Ishikawa (cell line): ENCODE data around the gene PPP1R3D.

Experiments
- CEBPB ChIP-seq: IDR thresholded peaks from 2 replicates; pipeline ENCODE4 v1.6.1; 2012
- CREB1 ChIP-seq: IDR thresholded peaks from 2 replicates; pipeline ENCODE4 v1.6.1; 2012; ENCODE audit warnings: low read depth
- EGR1 ChIP-seq: IDR thresholded peaks from 2 replicates; pipeline ENCODE4 v1.6.1; 2012
- EP300 ChIP-seq: IDR thresholded peaks from 2 replicates; pipeline ENCODE4 v1.6.1; 2012; ENCODE audit warnings: borderline replicate concordance
- FOXM1 ChIP-seq: IDR thresholded peaks from 2 replicates; pipeline ENCODE4 v1.6.1; 2012; ENCODE audit warnings: low read depth, borderline replicate concordance
- NFIC ChIP-seq: IDR thresholded peaks from 2 replicates; pipeline ENCODE4 v1.6.1; 2012
- RAD21 ChIP-seq: IDR thresholded peaks from 2 replicates; pipeline ENCODE4 v1.6.1; 2012; ENCODE audit warnings: low read depth
- REST ChIP-seq: IDR thresholded peaks from 2 replicates; pipeline ENCODE4 v1.6.1; 2012; ENCODE audit warnings: low read depth, mild to moderate bottlenecking
- TAF1 ChIP-seq: IDR thresholded peaks from 2 replicates; pipeline ENCODE4 v1.6.1; 2012; ENCODE audit warnings: low read depth, mild to moderate bottlenecking
- TCF12 ChIP-seq: IDR thresholded peaks from 2 replicates; pipeline ENCODE4 v1.6.1; 2012; ENCODE audit warnings: low read depth
- TEAD4 ChIP-seq: IDR thresholded peaks from 2 replicates; pipeline ENCODE4 v1.6.1; 2012
- YY1 ChIP-seq: IDR thresholded peaks from 2 replicates; pipeline ENCODE4 v1.6.1; 2012; ENCODE audit warnings: low read depth
- ZBTB7A ChIP-seq: IDR thresholded peaks from 2 replicates; pipeline ENCODE4 v1.6.1; 2012; ENCODE audit warnings: low read depth
- TF ChIP-seq, protein P1 (sequence below): IDR thresholded peaks from 2 replicates; pipeline ENCODE4 v1.6.1; 2012
- TF ChIP-seq, protein P2 (sequence below): IDR thresholded peaks from 2 replicates; pipeline ENCODE4 v1.6.1; 2012

PPP1R3D gene

GRCh38 chr20:59938221-59938620, 1.9 kb downstream of the PPP1R3D start:
- TF ChIP-seq EP300, result no peak
- TF ChIP-seq CEBPB, result no peak
- TF ChIP-seq, protein P1, sequence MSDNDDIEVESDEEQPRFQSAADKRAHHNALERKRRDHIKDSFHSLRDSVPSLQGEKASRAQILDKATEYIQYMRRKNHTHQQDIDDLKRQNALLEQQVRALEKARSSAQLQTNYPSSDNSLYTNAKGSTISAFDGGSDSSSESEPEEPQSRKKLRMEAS, result no peak
- TF ChIP-seq EGR1, result no peak
- no peak for TF ChIP-seq ZBTB7A
- TF ChIP-seq TCF12, result no peak
- no peak for TF ChIP-seq REST
- no peak for TF ChIP-seq TAF1
- no peak for TF ChIP-seq RAD21
- no peak for TF ChIP-seq TEAD4
- TF ChIP-seq, protein P2, sequence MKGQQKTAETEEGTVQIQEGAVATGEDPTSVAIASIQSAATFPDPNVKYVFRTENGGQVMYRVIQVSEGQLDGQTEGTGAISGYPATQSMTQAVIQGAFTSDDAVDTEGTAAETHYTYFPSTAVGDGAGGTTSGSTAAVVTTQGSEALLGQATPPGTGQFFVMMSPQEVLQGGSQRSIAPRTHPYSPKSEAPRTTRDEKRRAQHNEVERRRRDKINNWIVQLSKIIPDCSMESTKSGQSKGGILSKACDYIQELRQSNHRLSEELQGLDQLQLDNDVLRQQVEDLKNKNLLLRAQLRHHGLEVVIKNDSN, result no peak
- TF ChIP-seq CREB1, result no peak
- no peak for TF ChIP-seq YY1
- no peak for TF ChIP-seq NFIC
- TF ChIP-seq FOXM1, result no peak

GRCh38 chr20:59937150-59937549, 3.0 kb downstream of the PPP1R3D start:
- TF ChIP-seq NFIC, result no peak
- TF ChIP-seq, protein P1, result no peak

DNA sequence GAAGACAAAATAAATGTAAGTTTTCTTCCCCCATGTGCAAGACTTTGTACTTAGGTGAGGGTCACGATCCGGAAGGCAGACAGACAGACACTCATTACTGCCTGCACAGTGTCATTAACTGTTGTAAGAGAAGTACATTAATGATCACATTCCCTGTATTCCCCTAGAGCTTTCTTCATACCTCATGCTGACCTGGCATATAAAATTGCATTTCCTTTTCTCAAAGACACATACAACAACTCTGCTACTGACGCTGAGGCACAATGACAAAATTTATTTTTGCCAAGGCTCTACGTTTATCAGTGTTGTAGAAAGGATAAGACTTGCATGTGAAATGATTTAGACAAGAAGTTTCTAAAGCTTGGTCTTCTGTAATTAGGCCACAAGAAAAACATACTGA, 3.7 kb downstream of the PPP1R3D start:
- no peak for TF ChIP-seq REST
- no peak for TF ChIP-seq TCF12
- TF ChIP-seq YY1, result no peak
- TF ChIP-seq RAD21, result no peak
- TF ChIP-seq, protein P2, result no peak
- no peak for TF ChIP-seq EGR1
- no peak for TF ChIP-seq ZBTB7A
- no peak for TF ChIP-seq TEAD4
- TF ChIP-seq NFIC, result no peak

GRCh38 chr20:59935457-59936185, 4.5 kb downstream of the PPP1R3D start:
- TF ChIP-seq TEAD4, result no peak
- no peak for TF ChIP-seq EGR1
- no peak for TF ChIP-seq TAF1
- TF ChIP-seq, protein P1, result no peak
- no peak for TF ChIP-seq REST
- no peak for TF ChIP-seq RAD21
- TF ChIP-seq YY1, result no peak
- no peak for TF ChIP-seq EP300
- TF ChIP-seq NFIC, result no peak
- no peak for TF ChIP-seq ZBTB7A
- TF ChIP-seq CEBPB, result no peak
- TF ChIP-seq, protein P2, result no peak
- TF ChIP-seq TCF12, result no peak
- no peak for TF ChIP-seq FOXM1
- no peak for TF ChIP-seq CREB1
